Kasumi-1 (cell line): Measurements from ENCODE around the gene RNF103.

Experiments used
- DNase-seq, 2 experiments: peaks; one replicate each; lab custom pipeline; 2025; lab: John Stamatoyannopoulos, UW

Gene RNF103

GRCh38 chr2:86566821-86567190 is 56.9 kb downstream of the RNF103 start:
- DNase-seq, result no peak

GRCh38 chr2:86566158-86566820 is 57.4 kb downstream of the RNF103 start:
- DNase-seq, result no peak

GRCh38 chr2:86563650-86564061 is 60.0 kb downstream of the RNF103 start:
- DNase-seq, result no peak

GRCh38 chr2:86562922-86563649 is 60.6 kb downstream of the RNF103 start, which contains the start of gene CHMP3:
CHMP3 (minus strand) TSS chr2:86563443; CDS start chr2:86563348, 95 bp downstream.
- DNase-seq, result peak; percentile 93 to 97

GRCh38 chr2:86562485-86562921 is 61.2 kb downstream of the RNF103 start:
- DNase-seq, result no peak

GRCh38 chr2:86557836-86558235 is 65.8 kb downstream of the RNF103 start:
- DNase-seq, result peak in 1 of 2 experiments; percentile 12

- no peak for DNase-seq
Measured at GRCh38 chr2:86556508-86556907, 67.2 kb downstream of the RNF103 start.
